Measurements from ENCODE around the gene TBL1X.

TBL1X gene

DNA sequence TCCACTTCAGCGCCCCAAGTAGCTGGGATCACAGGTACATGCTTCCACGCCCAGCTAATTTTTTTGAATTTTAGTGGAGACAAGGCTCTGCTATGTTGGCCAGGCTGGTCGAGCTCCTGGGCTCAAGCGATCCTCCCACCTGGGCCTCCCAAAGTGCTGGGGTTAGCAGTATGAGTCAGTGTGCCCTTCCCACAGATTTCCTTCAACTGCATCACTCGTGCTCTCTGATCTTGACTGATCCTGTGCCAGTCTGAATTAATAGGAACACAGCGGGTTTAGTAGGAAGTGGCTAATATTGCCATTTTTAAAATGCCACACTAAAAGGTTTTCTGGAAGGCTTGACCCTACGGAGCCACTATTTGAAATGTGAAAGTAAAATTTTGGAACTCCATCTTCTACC is 317.1 kb downstream of the TBL1X start:
- FAIRE-seq = no peak

DNA sequence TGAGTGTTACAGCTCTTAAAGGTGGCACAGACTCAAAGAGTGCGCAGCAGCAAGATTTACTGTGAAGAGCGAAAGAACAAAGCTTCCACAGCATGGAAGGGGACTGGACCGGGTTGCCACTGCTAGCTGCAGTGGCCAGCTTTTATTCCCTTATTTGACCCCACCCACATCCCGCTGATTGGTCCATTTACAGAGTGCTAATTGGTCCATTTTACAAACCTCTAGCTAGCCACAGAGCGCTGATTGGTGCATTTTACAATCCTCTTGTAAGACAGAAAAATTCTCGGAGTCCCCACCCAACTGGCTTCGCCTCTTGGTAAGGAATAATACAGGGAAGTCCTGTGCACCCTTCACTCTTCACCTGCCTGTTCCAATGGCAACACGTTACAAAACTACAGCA is 319.5 kb downstream of the TBL1X start:
- no peak for FAIRE-seq

DNA sequence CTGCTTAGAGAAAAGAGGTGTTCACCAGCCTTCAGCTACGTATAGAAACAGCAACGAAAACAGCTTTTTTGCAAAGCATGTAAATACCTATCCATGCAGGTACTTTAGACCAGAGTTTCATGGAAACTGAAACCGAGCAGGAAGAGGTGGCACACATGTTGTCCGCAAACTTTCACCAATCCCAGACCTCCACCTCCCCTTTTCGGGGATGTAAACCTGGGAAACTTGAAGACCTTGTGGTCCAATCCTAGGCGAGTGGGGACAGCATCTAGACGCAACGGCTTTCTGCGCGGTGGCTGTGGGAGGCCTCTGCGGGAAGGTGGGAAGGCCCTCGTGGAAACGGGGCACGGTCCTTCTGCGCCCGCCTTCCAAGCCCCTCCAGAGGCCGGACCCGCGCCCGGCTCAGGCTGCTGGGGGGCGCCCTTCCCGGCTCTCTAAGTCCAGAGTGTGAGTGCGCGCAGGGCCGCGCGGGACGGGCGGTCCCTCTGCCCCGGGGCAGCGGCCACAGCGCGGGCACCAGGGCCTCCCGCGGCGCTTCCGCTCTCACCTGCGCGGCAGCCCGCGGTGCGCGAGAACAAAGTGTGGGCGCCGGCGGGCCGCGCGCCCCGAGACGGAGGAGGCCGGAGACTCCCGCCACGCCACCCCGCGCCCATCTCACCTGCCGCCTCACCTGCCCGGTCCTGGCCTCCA is 320.5 kb downstream of the TBL1X start:
- no peak for FAIRE-seq

DNA sequence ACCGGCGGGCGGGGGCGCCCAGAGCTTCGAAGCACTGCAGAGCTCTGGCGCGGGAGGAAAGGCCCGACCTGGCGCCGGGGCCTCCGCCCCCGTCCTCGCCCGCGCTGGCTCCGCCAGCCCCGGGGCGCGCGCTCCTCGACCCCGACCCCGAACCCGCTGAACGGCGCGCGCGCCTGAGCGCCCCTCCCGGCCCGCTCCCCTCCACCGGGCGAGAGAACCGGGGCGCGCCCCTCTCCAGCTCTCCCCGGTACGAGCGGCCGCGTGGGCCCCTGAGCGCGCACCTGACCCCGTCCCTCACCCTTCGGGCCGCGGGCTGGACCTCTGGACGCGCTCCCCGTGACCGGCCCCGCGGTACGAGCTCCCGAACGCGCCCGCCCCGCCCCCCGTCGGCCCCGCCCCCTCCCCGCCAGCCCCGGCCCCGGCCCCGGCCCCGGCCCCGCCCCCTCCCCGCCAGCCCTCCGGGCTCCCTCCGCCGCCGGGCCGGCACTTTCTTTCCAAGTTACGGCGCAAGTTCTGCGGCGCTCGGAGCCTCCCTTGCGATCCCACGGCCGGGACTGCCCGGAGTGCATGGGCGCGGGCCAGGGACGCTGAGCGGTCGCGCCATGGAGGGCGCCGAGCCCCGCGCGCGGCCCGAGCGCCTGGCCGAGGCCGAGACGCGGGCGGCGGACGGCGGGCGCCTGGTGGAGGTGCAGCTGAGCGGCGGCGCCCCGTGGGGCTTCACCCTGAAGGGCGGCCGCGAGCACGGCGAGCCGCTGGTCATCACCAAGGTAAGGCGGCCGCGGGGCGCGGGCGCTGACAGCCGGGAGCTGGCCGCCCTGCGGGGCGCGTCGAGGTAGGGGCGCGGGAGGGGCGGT is 321.3 kb downstream of the TBL1X start, which contains the start of gene SHROOM2:
SHROOM2 (plus strand) TSS at position 486 of the 854 bp plus-strand sequence; CDS start at position 603, 117 bp downstream.
- no peak for FAIRE-seq

DNA sequence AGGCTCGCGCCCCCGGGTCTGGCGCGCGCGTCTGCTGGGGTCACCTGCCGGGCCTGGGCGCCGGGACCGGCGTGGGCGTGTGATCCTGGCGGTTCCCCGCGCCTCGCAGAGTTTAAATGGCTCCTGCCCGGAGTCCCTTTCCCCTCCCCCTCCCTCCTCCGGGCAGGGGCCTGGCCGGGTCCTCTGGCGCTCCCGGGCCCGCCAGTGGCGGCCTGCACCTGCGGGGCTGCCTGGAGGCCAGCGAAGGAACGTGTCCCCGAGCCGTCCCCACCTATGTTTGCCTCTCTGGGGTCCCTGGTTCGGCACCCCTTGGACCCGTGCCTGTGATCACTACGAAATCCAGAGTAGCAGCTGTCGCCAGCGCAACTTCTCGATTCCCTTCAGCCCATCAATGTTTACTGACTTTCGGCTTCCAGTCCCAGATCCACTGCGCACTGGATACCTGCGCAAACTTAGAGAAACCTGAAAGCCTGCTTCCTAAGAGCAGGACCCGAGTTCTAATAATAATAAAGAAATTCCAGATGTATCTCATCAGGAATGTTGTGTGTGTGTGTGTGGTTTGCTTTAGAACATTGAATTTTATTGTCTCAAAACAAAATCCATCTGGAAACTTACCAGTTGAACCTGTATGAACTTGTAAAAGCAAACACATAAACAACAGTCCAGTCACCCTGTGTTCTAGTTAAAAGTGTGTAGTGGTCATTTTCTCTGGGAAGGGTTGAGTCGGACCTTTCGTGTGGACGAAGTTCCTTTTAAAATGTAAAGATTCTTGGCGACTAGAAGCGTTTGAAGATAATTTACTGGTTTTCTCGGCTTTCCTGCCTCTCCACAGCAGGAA is 322.2 kb downstream of the TBL1X start:
- peak; percentile 48 for FAIRE-seq

DNA sequence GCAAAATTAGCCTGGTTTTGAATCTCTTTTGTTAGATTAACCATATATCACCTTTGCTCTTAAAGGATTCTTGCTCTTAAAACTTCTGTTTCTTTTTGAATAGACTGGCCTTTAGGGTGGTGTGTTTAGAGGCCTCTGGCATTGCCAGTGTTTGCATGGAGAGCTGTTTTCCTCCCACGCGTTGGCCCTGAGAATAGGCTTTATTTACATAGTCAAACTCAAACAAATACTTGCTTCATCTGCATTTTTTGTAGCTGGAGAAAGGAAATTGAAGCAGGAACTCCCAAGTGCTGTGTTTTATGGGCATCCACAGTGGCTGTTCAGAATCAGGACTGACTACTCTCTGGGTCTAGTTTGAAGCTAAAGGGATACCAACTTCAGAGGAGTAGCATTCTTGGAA is 324.1 kb downstream of the TBL1X start:
- FAIRE-seq = no peak

DNA sequence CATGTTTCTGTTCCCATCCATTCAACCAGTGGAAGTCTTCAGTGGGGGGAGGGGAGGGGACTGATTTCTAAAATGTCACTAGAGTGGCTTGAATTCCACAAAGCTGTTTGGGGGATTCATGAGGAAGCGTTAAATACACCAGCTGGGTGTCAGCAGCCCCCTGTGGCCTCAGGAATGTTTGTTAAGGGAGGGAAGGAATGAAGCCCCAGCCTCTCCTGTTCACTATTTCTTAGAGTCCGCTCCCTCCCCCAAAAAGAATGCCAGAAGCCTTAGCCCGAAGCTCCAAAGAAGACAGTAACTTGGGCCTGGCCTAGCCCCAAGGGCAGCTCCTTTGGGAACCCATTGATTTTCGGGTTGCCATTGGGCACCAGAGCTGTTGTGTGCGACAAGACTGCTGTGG is 324.7 kb downstream of the TBL1X start:
- FAIRE-seq = no peak
